Measurements from ENCODE around the gene HSD17B1.

DNA sequence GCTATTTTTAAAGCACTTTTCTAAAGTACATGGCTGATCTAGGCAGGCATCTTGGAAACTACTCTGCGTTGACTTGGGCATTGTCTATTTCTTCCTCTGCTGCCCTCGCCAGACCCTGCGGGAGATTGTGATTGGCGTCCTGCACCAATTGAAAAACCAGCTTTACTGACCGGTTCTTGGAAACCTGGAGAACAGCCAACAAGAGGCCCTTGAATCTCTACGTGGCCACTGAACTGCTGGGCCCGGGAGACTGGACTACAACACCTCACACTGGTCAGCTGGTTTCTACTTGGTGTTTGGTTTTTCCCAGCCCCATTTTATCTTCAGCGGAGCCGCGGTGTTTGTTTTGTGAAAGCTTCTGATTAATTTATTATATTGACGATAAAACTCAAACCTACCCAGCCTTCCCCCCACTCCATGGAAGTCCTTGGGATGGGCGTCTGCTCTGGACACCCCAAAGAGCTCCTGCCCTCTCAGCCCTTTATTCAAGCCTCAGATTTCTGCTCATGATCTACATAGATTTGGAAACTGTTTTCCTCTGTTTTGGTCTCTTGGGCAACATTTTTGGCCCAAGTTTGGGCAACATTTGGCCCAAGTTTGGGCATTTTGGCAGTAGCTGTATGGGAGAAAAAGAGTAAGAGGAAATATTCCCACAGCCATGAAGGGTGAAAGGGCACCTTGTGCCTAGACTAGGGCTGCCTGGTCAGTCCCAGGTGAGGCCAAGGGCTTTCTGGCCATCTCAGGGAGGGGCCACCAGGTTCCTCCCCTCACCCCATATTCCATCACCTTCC is 18.9 kb downstream of the HSD17B1 start:
- TF ChIP-seq, protein P1, sequence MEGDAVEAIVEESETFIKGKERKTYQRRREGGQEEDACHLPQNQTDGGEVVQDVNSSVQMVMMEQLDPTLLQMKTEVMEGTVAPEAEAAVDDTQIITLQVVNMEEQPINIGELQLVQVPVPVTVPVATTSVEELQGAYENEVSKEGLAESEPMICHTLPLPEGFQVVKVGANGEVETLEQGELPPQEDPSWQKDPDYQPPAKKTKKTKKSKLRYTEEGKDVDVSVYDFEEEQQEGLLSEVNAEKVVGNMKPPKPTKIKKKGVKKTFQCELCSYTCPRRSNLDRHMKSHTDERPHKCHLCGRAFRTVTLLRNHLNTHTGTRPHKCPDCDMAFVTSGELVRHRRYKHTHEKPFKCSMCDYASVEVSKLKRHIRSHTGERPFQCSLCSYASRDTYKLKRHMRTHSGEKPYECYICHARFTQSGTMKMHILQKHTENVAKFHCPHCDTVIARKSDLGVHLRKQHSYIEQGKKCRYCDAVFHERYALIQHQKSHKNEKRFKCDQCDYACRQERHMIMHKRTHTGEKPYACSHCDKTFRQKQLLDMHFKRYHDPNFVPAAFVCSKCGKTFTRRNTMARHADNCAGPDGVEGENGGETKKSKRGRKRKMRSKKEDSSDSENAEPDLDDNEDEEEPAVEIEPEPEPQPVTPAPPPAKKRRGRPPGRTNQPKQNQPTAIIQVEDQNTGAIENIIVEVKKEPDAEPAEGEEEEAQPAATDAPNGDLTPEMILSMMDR (conservative IDR thresholded peaks at IDR 0.05; ENCODE audit: low read depth, low read length), result no peak
- no peak for TF ChIP-seq EZH2 (IDR thresholded peaks at IDR 0.05; ENCODE audit: borderline replicate concordance, low read depth, low read length, poor library complexity, severe bottlenecking)
